Fibroblast of mammary gland (primary cell): ENCODE results near the gene DCPS.

Experiments used
- DNase-seq: peaks from one replicate; pipeline ENCODE4 v3.0.0-alpha.2; 2010; ENCODE audit warnings: low read depth
- H3K4me3 ChIP-seq: 2 replicates; pipeline ENCODE4 v1.5.1; 2011; ENCODE audit warnings: low read depth, mild to moderate bottlenecking, low read length, moderate library complexity; ENCODE audit not compliant: control insufficient read depth
- CTCF ChIP-seq: conservative IDR thresholded peaks from 2 replicates; pipeline ENCODE4 v1.5.1; 2011; ENCODE audit warnings: low read depth, low read length, inconsistent platforms; ENCODE audit not compliant: control insufficient read depth, insufficient read depth

The DCPS gene

GRCh38 chr11:126282736-126283591, 20.9 kb upstream of the DCPS start, which contains the start of gene TIRAP:
Gene TIRAP (plus strand): TSS chr11:126283093. CDS start chr11:126290895, 7,802 bp downstream.
- peak; percentile 50 for DNase-seq
- no peak for TF ChIP-seq CTCF
- H3K4me3 ChIP-seq: peak within 1 kb of the TSS; percentile 72

GRCh38 chr11:126284829-126285228, 19.0 kb upstream of the DCPS start:
- H3K4me3 ChIP-seq: no peak overlapping the region
- peak; percentile 97 for DNase-seq
- no peak for TF ChIP-seq CTCF

- H3K4me3 ChIP-seq: no peak overlapping the region
- no peak for TF ChIP-seq CTCF
- DNase-seq: no peak
Measured at GRCh38 chr11:126288237-126288636, 15.6 kb upstream of the DCPS start.

GRCh38 chr11:126290887-126291286, 13.0 kb upstream of the DCPS start:
- H3K4me3 ChIP-seq: no peak overlapping the region
- no peak for TF ChIP-seq CTCF
- no peak for DNase-seq

GRCh38 chr11:126293726-126294125, 10.1 kb upstream of the DCPS start:
- DNase-seq: no peak
- TF ChIP-seq CTCF: no peak
- no peak overlapping the region for H3K4me3 ChIP-seq

GRCh38 chr11:126297004-126297403, 6.9 kb upstream of the DCPS start:
- H3K4me3 ChIP-seq: no peak overlapping the region
- TF ChIP-seq CTCF: no peak
- DNase-seq: no peak
